H1 (cell line): ENCODE data around the gene THEMIS. TPM values are rescaled to one million over a fixed set of nuclear protein-coding genes. Genes with fewer than 3 reads are reported as not detected.

Source experiments
- CTCF ChIA-PET: fragments of 300-600 bp; sonication (Branson Sonifier 250); formaldehyde crosslinking; loops from one replicate; lab custom pipeline; 2021; ENCODE audit not compliant: partially characterized antibody; lab: Charles Lee
- POLR2A ChIA-PET: fragments of 300-600 bp; sonication (Branson Sonifier 250); formaldehyde crosslinking; loops from one replicate; lab custom pipeline; 2021; ENCODE audit warnings: inconsistent platforms; ENCODE audit not compliant: partially characterized antibody; lab: Charles Lee
- DNase-seq, 2 experiments: peaks; one replicate each; pipeline versions ENCODE4 v3.0.0 to v3.0.0-alpha.2; 2010 to 2022; ENCODE audit warnings: low spot score in 2 of 2, low read depth in 1 of 2, mixed read lengths in 1 of 2
- FAIRE-seq: peaks from 2 replicates; lab custom pipeline; 2011; peaks lifted over from hg19 to GRCh38; lab: Jason Lieb, UNC
- H2AFZ ChIP-seq: 2 replicates; pipeline ENCODE4 v1.8.1; 2012; ENCODE audit warnings: low read length, inconsistent platforms
- H2AK5ac ChIP-seq: 2 replicates; pipeline ENCODE4 v1.6.1; 2013; ENCODE audit warnings: low read depth, low read length
- H2BK120ac ChIP-seq: replicated peaks from 2 replicates; pipeline ENCODE3; 2013; ENCODE audit warnings: low read depth, low read length, inconsistent platforms
- H2BK12ac ChIP-seq: 2 replicates; pipeline ENCODE4 v1.6.1; 2013; ENCODE audit warnings: low read depth, low read length
- H2BK15ac ChIP-seq: 2 replicates; pipeline ENCODE4 v1.6.1; 2013; ENCODE audit warnings: low read length
- H2BK20ac ChIP-seq: 2 replicates; pipeline ENCODE4 v1.6.1; 2013; ENCODE audit warnings: low read length
- H2BK5ac ChIP-seq: 2 replicates; pipeline ENCODE4 v1.6.1; 2013; ENCODE audit warnings: low read depth, low read length
- H3K14ac ChIP-seq: 2 replicates; pipeline ENCODE4 v1.6.1; 2013; ENCODE audit warnings: inconsistent platforms; ENCODE audit not compliant: insufficient read length
- H3K18ac ChIP-seq: 2 replicates; pipeline ENCODE4 v1.6.1; 2013; ENCODE audit warnings: low read length; ENCODE audit errors: extremely low read depth
- H3K23ac ChIP-seq: 2 replicates; pipeline ENCODE4 v1.6.1; 2013; ENCODE audit warnings: inconsistent platforms; ENCODE audit not compliant: insufficient read length
- H3K23me2 ChIP-seq: 2 replicates; pipeline ENCODE4 v1.6.1; 2013; ENCODE audit warnings: low read depth, low read length
- H3K27ac ChIP-seq: 2 replicates; pipeline ENCODE4 v1.6.1; 2011; ENCODE audit warnings: low read depth, low read length, inconsistent platforms
- H3K27me3 ChIP-seq, 4 experiments: replicated peaks in 1 of 4; 1 replicate in 1 of 4; 2 replicates in 3 of 4; pipeline versions ENCODE4 v1.6.1 to v1.8.1; 2011 to 2013; ENCODE audit warnings: low read length in 3 of 4, mild to moderate bottlenecking in 3 of 4, inconsistent platforms in 2 of 4, mixed read lengths in 2 of 4, moderate library complexity in 1 of 4; ENCODE audit not compliant: control insufficient read depth in 3 of 4, insufficient read depth in 3 of 4; ENCODE audit errors: extremely low read depth in 1 of 4
- H3K36me3 ChIP-seq, 4 experiments: 2 replicates each; pipeline versions ENCODE4 v1.6.1 to v1.8.1; 2011 to 2013; ENCODE audit warnings: mild to moderate bottlenecking in 4 of 4, low read length in 3 of 4, moderate library complexity in 2 of 4, control low read depth in 1 of 4, inconsistent platforms in 1 of 4; ENCODE audit not compliant: insufficient read depth in 4 of 4, control insufficient read depth in 2 of 4
- H3K4ac ChIP-seq: replicated peaks from 2 replicates; pipeline ENCODE3; 2013; ENCODE audit warnings: low read length, low read depth, mixed read lengths, inconsistent platforms; ENCODE audit not compliant: insufficient read length
- H3K4me1 ChIP-seq, 4 experiments: replicated peaks in 1 of 4; 1 replicate in 1 of 4; 2 replicates in 3 of 4; pipeline versions ENCODE4 v1.6.1 to v1.8.1; 2011 to 2013; ENCODE audit warnings: low read length in 3 of 4, inconsistent platforms in 2 of 4, mixed read lengths in 1 of 4; ENCODE audit not compliant: insufficient read depth in 4 of 4, control insufficient read depth in 3 of 4
- H3K4me2 ChIP-seq, 2 experiments: 2 replicates each; pipeline versions ENCODE4 v1.6.1 to v1.8.1; 2011 to 2013; ENCODE audit warnings: low read depth in 2 of 2, low read length in 2 of 2, control low read depth in 1 of 2, inconsistent platforms in 1 of 2, mild to moderate bottlenecking in 1 of 2; ENCODE audit not compliant: insufficient read depth in 1 of 2
- H3K4me3 ChIP-seq, 4 experiments: fragments of 200-600, 300-600 bp in 1 of 4; sonication (generic), shearing (Covaris generic), sonication (Bioruptor Twin) in 1 of 4; 2 replicates each; pipeline versions ENCODE4 v1.5.1 to v1.8.1; 2011 to 2016; ENCODE audit warnings: low read length in 4 of 4, low read depth in 3 of 4, control low read depth in 2 of 4, inconsistent platforms in 2 of 4, mild to moderate bottlenecking in 2 of 4, mixed read lengths in 1 of 4, moderate library complexity in 1 of 4; ENCODE audit not compliant: insufficient read depth in 2 of 4; ENCODE audit errors: extremely low read depth in 1 of 4
- H3K56ac ChIP-seq: replicated peaks from 2 replicates; pipeline ENCODE3; 2013; ENCODE audit warnings: low read depth, mild to moderate bottlenecking, mixed read lengths, low read length, inconsistent platforms; ENCODE audit not compliant: insufficient read length
- H3K79me1 ChIP-seq: 2 replicates; pipeline ENCODE4 v1.6.1; 2013; ENCODE audit warnings: low read depth, low read length, control low read depth
- H3K79me2 ChIP-seq, 2 experiments: 2 replicates each; pipeline versions ENCODE4 v1.6.1 to v1.8.1; 2012 to 2013; ENCODE audit warnings: low read length in 2 of 2, mild to moderate bottlenecking in 2 of 2, inconsistent platforms in 1 of 2; ENCODE audit not compliant: insufficient read depth in 2 of 2, control insufficient read depth in 1 of 2
- H3K9ac ChIP-seq, 4 experiments: replicated peaks in 1 of 4; 1 replicate in 1 of 4; 2 replicates in 3 of 4; pipeline versions ENCODE4 v1.6.1 to v1.8.1; 2011 to 2013; ENCODE audit warnings: low read depth in 3 of 4, low read length in 3 of 4, control low read depth in 2 of 4, mild to moderate bottlenecking in 2 of 4, moderate library complexity in 2 of 4, inconsistent platforms in 1 of 4; ENCODE audit errors: extremely low read depth in 1 of 4
- H3K9me3 ChIP-seq, 2 experiments: 2 replicates each; pipeline versions ENCODE4 v1.6.1 to v1.8.1; 2012 to 2013; ENCODE audit warnings: mild to moderate bottlenecking in 2 of 2, moderate library complexity in 2 of 2, control low read depth in 1 of 2, inconsistent platforms in 1 of 2, low read depth in 1 of 2, low read length in 1 of 2, mixed read lengths in 1 of 2; ENCODE audit not compliant: insufficient read depth in 2 of 2
- H4K20me1 ChIP-seq, 2 experiments: replicated peaks in 1 of 2; 2 replicates each; pipeline versions ENCODE3 to v1.8.1; 2011 to 2013; ENCODE audit warnings: inconsistent platforms in 2 of 2, low read length in 2 of 2, mild to moderate bottlenecking in 1 of 2; ENCODE audit not compliant: insufficient read depth in 2 of 2, control insufficient read depth in 1 of 2
- H4K5ac ChIP-seq: 2 replicates; pipeline ENCODE4 v1.6.1; 2013; ENCODE audit warnings: low read length, low read depth, mixed read lengths, inconsistent platforms; ENCODE audit not compliant: insufficient read length
- H4K8ac ChIP-seq: 2 replicates; pipeline ENCODE4 v1.8.0; 2013; ENCODE audit warnings: mild to moderate bottlenecking, moderate library complexity, low read length, inconsistent platforms; ENCODE audit not compliant: insufficient read depth; ENCODE audit errors: extremely low read depth
- H4K91ac ChIP-seq: replicated peaks from 2 replicates; pipeline ENCODE3; 2013; ENCODE audit warnings: low read length, mixed read lengths, inconsistent platforms; ENCODE audit not compliant: insufficient read length
- BRCA1 ChIP-seq: IDR thresholded peaks from 2 replicates; pipeline ENCODE4 v1.6.1; 2012; ENCODE audit warnings: low read depth, low read length, improper control_type of control experiment
- GABPA ChIP-seq: IDR thresholded peaks from 2 replicates; pipeline ENCODE4 v1.6.1; 2011; ENCODE audit warnings: mild to moderate bottlenecking, low read length, moderate library complexity, borderline replicate concordance; ENCODE audit not compliant: insufficient read depth
- HDAC6 ChIP-seq: IDR thresholded peaks from one replicate; pipeline ENCODE4 v1.7.1; 2012; ENCODE audit warnings: low read depth, mild to moderate bottlenecking, inconsistent platforms, low read length, moderate library complexity
- JUND ChIP-seq: IDR thresholded peaks from 2 replicates; pipeline ENCODE4 v1.6.1; 2011; ENCODE audit warnings: mild to moderate bottlenecking, improper control_type of control experiment, low read length
- KDM1A ChIP-seq: fragments of 200-600, 300-600 bp; sonication (generic); IDR thresholded peaks from 2 replicates; pipeline ENCODE4 v1.7.1; 2016; ENCODE audit warnings: mild to moderate bottlenecking, low read length, borderline replicate concordance
- NANOG ChIP-seq: IDR thresholded peaks from 2 replicates; pipeline ENCODE4 v1.6.1; 2011; ENCODE audit warnings: low read length, low read depth, mild to moderate bottlenecking, inconsistent platforms; ENCODE audit not compliant: insufficient read depth, poor library complexity, severe bottlenecking
- POU5F1 ChIP-seq: IDR thresholded peaks from 2 replicates; pipeline ENCODE4 v1.6.1; 2011; ENCODE audit warnings: low read depth, mild to moderate bottlenecking, low read length, moderate library complexity
- RXRA ChIP-seq: IDR thresholded peaks from 2 replicates; pipeline ENCODE4 v1.6.1; 2011; ENCODE audit warnings: low read depth, mild to moderate bottlenecking, low read length, moderate library complexity; ENCODE audit not compliant: insufficient read depth
- SP1 ChIP-seq: IDR thresholded peaks from 2 replicates; pipeline ENCODE4 v1.6.1; 2011; ENCODE audit warnings: low read depth, low read length
- SRF ChIP-seq: IDR thresholded peaks from 2 replicates; pipeline ENCODE4 v1.6.1; 2011; ENCODE audit warnings: mild to moderate bottlenecking, low read depth, low read length, moderate library complexity
- TCF12 ChIP-seq: IDR thresholded peaks from 2 replicates; pipeline ENCODE4 v1.6.1; 2011; ENCODE audit warnings: low read depth, mild to moderate bottlenecking, low read length
- TEAD4 ChIP-seq: IDR thresholded peaks from 2 replicates; pipeline ENCODE4 v1.6.1; 2012; ENCODE audit warnings: low read depth, low read length, inconsistent platforms, mixed read lengths
- ZNF274 ChIP-seq: IDR thresholded peaks from 2 replicates; pipeline ENCODE4 v1.7.0; 2012; ENCODE audit warnings: low read length, borderline replicate concordance; ENCODE audit errors: extremely low read depth
- WGBS, 2 experiments: shearing (Covaris generic) in 1 of 2; methylation state at CpG; one replicate each; pipeline versions ENCODE4 v1.1.6 to v1.1.7; 2013 to 2015; ENCODE audit warnings: low lambda C conversion rate in 2 of 2, mixed read lengths in 2 of 2, inconsistent platforms in 1 of 2, low coverage in 1 of 2, missing lambda C conversion rate in 1 of 2; ENCODE audit not compliant: insufficient replicate concordance in 2 of 2, insufficient coverage in 1 of 2, insufficient read length in 1 of 2; ENCODE audit errors: extremely low coverage in 1 of 2, missing lambda C conversion rate in 1 of 2; 5-methylcytosine and 5-hydroxymethylcytosine counted together
- polyA plus RNA-seq, 7 experiments: library from polyadenylated mRNA; depleted of rRNA in 3 of 7; stranded (reverse) in 5 of 7; unstranded in 2 of 7; fragments of >200 nt in 5 of 7; fragments of 200-250 nt in 2 of 7; gene quantifications; 1 replicate in 5 of 7; 2 replicates in 1 of 7; 4 replicates in 1 of 7; pipeline versions ENCODE4 v1.2.1 to v1.2.3, GENCODE V29; 2011 to 2013; ENCODE audit warnings: missing spikeins in 2 of 7, mixed read lengths in 2 of 7
- total RNA-seq: library from RNA; stranded (reverse); fragmentation: NEBNext Ultra II Directional; extraction: Animal tissue kit (Norgen Biotek cat#: 25700); gene quantifications from 2 replicates; pipeline ENCODE4 v1.2.1, GENCODE V29; 2021

The THEMIS gene
- total and polyA plus RNA-seq, 2 of the 8 experiments (the other 6 are each of a cell fraction or from before 2014, with no cell fraction given): not detected

DNA sequence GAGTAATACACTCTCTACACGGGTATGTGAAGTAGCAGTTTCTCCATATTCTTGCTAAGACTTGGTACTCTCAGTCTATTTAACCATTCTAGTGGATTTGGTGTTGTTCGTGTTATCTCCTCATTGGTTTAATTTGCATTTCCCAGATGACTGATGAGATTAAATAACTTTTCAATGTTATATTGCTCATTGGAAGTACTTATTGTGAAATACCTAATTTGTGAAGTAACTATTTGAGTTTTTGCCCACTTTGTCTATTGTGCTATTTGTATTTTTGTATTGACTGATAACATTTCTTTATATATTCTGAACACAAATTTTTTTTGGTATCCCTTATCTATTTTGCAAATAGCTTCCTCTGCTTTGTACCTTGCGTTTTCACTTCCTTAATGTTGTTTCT lies 167.9 kb downstream of the THEMIS start:
- Histone ChIP-seq H3K9ac (no peak overlapping the region), H3K23ac (no peak overlapping the region), H4K5ac (no peak overlapping the region), H3K4me2 (no peak overlapping the region), H2BK5ac (no peak overlapping the region), H3K23me2 (no peaks in the 10 kb centered on the region), H3K27ac (no peak overlapping the region), H2BK20ac (no peak overlapping the region), H4K91ac (no peak overlapping the region), H3K4me3 (no peak overlapping the region), H3K4ac (no peak overlapping the region), H3K4me1 (no peaks in the 10 kb centered on the region), H2AK5ac (no peak overlapping the region), H3K27me3 (no peaks in the 10 kb centered on the region), H4K8ac (no peak overlapping the region), H3K79me2 (no peaks in the 10 kb centered on the region), H2BK12ac (no peak overlapping the region), H3K36me3 (no peaks in the 10 kb centered on the region), H3K56ac (no peak overlapping the region), H4K20me1 (no peaks in the 10 kb centered on the region), H3K9me3 (no peaks in the 10 kb centered on the region), H2BK120ac (no peak overlapping the region), H2BK15ac (no peak overlapping the region), H3K79me1 (no peaks in the 10 kb centered on the region), H2AFZ (no peak overlapping the region), H3K18ac (no peak overlapping the region), H3K14ac (no peak overlapping the region)
- TF ChIP-seq GABPA (no peak), TEAD4 (no peak), ZNF274 (no peak), SRF (no peak), BRCA1 (no peak), JUND (no peak), KDM1A (no peak), NANOG (no peak), SP1 (no peak), RXRA (no peak), POU5F1 (no peak), TCF12 (no peak), HDAC6 (no peak)
- ChIA-PET POLR2A (no interaction called here), CTCF (interaction anchor here (0.9 kb wide), 1 partner anchor 13 kb away, joined by 3 read pairs; no protein-coding TSS in a partner anchor)
- WGBS, 2 experiments: 89% methylated on average over 3 of the region's 3 CpGs; no CpG with 5 or more reads in 1 of the 2 experiments
- no peak for FAIRE-seq
- DNase-seq: no peak
